Activated naive CD4-positive, alpha-beta T cell (primary cell): ENCODE results near the gene DERL2.

Experiments
- DNase-seq, 4 experiments: peaks; one replicate each; lab custom pipeline; 2025; lab: John Stamatoyannopoulos, UW

The DERL2 gene

DNA sequence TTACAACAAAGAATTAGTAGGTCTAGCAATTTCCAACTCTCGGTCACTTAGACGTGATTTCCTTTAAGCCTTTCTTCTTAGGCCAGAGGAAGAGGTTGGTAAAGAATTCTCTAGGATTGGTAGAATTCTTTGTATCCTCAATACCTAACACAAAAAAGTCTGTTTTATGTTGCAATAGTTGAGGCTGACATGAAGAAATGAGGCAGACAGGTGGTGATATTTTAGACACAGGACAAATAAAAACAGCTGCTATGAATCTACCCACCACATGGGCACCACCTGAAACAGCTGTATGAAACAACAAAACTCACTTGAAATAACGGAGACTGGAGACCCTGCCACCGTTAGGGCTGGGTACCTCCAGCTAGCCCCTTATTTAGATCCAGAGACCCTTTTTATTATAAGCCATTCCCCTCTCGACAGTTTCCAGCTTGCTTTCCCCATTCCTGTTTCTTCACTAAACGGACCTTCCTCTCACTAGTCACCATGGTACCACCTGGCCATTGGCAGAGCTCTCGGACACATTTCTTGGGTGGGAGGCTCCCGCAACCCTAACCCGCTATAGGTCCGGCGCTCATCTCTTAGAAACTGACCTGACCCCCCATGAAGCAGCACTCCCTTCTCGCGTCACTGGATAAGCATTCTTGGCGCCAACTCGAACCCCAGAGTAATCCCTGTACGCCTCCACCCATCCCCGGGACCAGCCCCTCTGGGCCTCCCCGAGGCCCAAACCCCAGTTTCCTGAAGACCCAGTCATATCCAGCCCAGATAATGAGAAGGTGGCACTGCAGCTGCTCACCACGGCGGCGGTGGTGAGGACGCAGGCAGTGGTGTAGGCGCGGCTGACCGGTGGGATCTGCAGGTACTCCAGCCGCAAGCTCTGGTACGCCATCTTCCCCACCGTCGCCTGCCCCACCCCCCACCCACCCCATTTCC, at the start of gene DERL2:
TSS of gene DERL2 (minus strand) at position 909 of the 936 bp plus-strand sequence. CDS start at position 892, 17 bp downstream.
- DNase-seq, result no peak

DNA sequence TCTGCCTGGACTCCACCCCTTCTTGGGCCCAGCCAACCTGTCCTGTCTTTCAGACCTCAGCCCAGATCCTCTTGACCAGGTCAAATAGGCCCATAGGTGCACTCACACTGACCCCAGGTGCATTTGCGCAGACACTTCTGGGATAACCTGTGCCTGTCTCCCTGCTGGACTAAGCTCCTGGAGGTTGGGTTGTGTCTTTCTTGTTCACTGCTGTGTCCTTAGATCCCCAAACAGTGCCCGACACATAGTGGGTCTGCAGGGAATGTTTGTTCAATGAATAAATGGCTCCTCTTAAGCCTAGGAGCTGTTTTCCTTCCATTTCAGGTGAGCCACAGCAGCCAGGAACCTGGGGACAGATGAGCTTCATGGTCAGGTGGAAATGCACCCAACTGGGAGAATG, 49.5 kb upstream of the DERL2 start:
- DNase-seq, result no peak

DNA sequence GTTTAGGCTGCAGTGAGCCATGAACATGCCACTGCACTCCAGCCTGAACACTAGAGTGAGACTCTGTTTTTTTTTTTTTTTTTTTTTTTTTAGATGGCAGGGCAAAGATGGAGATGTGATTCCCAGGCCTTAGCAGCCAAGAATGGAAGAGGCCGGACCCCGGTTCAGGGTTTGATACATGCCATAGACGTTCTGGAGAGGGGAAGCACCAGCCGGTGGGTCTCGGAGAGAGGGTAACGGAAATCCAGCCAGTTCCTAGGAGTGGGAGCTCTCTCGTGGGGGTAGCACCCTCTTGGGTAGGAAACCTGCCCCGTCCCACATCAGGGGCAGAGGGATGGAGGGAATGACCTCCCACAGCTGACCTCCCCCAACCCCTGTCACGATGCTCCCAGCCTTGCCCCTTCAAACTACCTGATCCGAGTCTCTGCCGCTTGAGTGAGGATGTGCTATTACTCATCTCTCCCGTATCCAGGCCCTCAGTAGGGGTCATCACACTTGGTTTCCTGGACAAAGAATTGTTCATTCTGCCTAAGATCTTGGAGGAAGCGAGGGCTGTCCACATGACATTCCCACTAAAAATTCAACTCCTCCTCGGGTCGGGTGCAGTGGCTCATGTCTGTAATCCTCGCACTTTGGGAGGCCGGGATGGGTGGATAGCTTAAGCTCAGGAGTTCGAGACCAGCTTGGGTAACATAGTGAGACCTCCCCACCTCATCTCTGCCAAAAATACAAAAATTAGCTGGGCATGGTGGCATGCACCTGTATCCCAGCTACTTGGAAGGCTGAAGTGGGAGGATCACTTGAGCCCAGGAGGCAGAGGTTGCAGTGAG, 47.7 kb upstream of the DERL2 start:
- DNase-seq, result no peak

DNA sequence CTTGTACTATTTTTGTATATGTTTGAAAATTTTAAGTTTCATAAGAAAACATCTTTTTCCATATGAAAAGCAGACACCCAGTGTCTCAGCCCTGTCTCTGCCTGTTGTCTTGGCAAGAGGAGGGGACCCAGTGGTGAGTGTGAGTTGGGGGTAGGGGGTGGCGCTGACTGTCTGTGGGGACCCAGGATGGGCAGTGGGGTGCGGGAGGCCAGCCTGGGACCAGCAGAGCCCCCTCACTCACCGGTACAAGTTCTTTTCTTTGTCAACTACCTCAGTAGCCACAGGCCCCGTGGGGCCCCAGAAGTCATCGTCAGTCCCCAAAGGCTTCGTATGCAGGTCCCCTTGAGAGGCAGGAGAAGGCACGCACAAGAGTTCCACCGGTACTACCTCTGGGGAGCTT, 46.6 kb upstream of the DERL2 start:
- no peak for DNase-seq

DNA sequence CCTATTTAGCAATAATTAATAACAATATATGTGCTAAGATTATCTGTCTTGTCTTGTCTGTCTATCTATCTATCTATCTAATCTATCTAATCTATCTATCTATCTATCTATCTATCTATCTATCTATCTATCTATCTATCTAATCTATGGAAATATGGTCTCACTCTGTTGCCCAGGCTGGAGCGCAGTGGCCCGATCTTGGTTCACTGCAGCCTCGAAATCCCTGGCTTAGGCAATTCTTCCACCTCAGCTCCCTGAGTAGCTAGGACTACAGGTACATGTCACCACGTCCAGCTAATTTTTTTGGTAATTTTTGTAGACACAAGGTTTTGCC, 45.1 kb upstream of the DERL2 start:
- DNase-seq, result no peak

DNA sequence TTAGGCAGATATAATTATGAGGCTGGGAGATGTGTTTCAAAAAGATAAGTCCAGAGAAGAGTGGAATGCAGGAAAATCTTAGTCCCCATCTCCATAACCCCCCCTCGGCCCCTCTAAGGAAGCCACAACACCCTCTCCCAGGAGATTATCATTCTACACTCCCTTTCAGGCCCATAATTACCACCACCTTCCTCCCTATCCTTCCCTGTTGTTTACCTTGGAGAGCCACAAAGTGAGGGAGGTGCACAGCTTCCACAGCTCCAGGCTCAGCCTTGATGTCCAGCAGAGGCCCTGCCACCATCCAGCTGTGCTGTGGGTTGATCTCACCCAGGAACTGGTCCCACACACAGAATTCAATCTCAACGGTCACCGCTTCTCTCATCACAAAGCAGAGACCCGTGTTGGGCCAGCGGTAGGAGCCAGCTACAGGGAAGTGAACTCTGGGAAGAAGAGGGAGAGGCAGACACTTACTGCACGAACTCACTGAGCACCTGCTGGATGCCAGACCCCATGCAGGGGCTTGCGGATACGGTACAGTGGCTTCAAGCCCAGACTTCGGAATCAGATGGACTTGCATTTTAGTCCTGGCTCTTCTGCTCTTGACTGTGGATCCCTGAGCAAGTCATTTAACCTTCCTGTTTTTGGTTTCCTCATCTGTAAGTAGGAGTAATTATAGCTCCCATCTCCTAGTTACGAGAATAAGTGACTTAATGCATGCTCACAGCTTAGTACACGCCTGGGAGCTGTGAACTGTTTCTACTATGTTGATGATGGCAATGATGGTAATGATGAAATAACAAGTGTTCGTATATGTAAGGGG, 44.5 kb upstream of the DERL2 start:
- DNase-seq, result no peak

DNA sequence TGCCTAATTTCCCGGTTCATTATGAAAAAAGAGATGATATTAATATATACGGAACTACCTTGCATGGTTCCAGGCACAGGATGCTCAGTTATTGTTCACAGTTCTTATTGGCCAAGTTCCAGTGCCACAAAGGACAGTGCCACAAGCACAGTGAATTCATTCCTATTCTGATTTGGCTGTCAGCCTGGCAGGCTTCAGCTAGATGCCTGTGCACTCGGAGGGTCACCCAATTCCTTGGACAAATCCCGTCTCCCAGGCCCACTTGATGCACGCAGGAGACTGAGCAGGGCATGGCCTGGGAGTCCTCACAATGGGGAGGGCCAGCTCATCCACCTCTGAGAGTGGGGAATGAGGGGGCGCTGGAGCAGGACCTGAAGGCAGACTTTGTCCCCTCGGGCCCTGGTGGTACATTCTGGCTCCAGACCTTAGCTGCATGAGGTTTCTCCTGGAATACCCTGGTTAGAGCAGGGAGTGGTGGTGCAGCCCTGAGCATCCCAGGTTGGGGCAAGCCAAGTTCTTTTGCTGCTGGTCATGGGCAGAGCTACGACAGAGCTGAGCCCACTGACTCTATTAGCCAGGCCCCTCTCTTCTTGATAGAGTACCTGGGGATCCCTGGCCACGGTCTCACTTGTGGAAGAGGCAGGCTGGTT, 41.7 kb upstream of the DERL2 start:
- no peak for DNase-seq

DNA sequence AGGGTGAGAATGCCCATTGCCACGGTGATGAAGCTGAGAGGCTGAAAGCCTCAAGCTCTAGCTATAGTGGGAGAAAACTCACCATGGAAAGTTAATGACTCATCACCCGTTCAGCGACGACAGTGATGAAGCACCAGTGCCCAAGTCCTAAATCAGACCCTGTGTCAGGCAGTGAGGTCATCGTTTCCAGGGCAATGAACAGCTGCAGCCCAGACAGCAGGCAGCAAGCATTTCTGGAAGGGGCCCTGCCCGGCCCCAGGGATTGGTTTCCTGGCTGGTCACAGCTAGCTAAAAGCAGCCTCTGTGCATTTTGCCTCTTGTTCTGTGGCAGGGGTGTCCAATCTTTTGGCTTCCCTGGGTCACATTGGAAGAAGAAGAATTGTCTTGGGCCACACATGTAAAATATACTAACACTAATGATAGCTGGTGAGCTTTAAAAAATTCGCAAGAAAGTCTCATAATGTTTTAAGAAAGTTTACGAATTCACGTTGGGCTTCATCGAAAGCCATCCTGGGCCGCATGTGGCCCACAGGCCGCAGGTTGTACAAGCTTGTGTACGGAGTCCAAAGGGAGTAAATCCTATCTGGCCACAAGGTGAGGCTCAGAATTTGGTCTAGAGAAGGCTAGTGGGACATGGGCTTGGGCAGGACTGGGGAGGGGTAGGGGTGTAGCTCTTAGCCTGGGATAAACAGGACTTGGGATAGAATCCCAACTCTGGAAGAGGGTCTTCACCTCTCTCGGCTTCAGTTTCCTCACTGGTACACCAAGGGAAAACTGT, 41.0 kb upstream of the DERL2 start:
- no peak for DNase-seq

DNA sequence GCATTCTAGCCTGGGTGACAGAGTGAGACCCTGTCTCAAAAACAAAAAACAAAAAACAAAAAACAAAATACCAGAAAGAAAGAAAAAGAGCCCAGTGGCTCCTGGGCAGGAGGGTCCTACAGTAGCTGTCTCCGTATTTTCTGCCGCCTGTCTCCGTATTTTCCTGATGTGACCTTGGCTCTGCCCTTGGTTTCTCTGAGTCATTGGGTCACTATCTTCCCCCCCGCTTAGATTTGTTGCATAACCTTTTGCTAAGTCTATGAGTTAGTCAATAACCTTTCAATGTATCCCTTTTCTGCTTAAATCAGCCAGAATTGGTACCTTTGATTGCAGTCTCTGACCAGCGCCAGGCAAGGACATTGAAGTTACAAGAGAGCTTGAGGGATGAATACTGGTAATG, 37.3 kb upstream of the DERL2 start:
- DNase-seq, result no peak

DNA sequence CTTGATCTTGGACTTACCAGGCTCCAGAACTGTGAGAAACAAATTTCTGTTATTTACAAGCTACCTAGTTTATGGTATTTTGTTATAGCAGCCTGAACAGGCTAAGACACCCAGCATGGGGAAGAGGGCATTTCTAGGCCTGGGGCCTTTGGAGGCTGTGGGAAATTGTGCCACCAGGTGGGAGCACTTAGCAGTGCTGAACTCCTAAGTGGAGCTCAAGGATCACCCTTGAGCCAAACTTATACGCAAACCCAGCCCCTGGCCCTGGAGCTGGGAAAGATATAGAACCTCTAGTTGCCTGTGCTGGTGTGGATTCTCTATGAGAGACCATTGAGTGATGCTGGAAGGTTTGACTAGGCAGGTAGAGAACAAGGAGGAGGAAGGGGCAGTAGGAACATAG, 36.5 kb upstream of the DERL2 start:
- no peak for DNase-seq

DNA sequence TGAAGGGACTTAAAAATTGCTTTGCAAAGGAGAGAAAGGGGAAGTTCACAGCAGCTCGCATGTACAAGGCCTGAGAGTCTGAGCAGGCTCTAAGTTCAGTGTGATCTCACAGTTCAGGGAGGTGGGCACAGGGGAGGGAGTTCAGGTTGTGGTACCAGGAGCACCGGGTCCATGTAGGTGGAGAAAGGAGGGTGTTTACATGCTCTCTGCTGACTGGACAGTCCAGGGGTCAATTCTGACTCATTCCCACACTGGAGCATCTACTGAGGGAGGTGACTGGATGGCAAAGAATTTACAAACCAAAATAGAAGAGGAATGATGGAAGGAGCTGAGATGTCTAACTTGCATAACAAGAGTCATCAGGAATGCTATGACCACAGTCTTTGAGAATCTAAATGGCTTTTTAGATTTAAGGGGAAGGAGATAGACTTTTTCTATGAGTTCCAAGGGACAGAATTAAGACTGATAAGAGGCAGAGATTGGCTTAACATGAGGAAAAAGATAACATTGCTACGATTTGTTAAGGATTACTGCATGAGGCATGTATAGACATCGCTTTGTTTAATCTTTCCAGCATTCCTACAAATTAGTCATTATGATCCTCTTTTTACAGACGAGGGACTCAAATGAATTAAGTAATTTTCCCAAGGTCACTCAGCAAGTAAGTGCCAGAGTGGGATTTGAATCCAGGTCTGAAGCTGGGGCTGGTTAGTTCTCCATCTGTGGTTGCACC, 30.2 kb upstream of the DERL2 start:
- DNase-seq, result no peak

DNA sequence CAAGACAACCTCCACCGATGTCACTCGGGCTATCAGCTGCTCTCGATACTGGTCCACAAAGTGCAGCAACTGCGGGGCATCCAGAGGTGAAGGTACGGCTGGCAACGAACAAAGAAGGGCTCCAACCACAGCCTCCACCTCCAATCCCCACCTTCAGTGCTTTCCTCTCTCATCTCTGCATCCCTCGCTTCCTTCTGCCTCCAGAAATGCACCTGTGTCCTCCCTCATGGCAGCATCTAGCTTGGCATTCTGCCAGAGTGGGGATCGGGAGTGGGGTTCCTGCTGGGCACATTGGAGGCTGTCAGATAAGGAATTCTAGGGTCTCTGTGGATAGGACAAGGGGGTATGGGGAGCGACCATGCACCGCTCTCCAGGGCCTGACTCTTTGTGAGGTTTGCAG, 29.0 kb upstream of the DERL2 start:
- no peak for DNase-seq

DNA sequence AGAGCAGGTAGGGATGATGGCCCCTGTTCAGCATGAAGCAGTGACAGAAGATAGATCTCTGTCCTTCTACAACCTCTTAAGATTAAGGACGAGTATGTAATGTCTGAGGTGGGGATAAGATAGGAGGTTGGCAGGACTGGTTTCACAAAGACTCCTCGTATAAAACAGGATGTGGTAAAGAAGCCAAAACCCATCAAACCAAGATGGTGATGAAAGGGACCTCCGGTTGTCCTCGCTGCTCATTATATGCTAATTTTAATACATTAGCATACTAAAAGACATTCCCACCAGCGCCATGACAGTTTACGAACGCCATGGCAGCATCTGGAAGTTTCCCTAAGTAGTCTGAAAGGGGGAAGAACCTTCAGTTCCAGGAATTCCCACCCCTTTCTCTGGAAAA, 27.6 kb upstream of the DERL2 start:
- no peak for DNase-seq

DNA sequence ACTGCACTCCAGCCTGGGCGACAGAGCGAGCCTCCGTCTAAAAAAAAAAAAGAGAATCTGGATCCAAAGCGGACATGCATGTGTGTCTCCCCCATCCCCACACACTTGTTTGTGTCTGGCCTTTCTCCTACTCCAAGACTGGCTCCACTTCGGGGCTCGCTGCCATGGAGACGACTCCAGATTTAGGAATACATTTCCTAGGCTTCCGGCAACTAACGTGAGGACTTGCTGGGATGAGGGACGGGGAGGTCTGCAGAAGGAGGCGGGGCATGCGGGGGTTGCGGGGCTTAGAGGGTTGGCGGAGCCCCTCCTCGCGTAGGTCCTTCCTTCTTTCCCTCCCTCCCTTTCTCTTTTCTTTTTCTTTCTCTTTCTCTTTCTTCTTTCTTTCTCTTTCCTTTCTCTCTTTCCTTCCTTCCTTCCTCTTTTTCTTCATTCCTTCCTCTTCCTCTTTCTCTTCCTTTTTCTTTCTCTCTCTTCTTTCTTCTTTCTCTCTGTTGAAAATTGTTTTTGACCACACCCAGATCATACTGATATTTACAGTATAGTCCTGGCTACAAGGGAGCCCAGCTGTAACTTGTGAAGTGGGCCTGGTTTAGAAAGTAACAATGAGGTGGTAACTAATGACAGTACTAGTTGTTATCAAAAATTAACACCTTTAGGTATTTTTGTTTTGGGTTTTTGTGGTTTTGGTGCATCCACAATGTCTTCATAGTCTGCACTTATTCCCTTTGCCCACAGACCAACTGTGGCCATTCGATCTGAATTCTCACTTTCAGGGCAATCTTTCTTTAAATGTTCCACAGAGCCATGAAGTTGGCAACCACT, 25.6 kb upstream of the DERL2 start:
- DNase-seq, result no peak

DNA sequence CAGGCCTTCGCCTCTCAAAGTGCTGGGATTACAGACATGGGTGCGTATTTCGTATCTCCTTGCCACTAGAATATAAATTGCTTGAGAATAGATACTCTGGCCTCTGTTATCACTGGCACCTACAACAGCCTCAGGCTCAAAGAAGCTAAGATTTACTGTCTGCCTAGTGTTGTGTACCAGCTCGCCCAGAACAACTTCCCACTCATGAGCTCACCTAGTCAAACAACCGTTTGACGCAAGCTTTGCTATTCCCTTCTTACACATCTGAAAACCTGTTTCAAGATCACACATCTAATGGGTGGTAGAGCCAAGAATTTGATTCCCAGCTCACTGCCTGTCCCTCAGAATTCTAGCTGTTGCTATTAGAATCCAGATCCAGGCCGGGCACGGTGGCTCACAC, 24.8 kb upstream of the DERL2 start:
- no peak for DNase-seq

DNA sequence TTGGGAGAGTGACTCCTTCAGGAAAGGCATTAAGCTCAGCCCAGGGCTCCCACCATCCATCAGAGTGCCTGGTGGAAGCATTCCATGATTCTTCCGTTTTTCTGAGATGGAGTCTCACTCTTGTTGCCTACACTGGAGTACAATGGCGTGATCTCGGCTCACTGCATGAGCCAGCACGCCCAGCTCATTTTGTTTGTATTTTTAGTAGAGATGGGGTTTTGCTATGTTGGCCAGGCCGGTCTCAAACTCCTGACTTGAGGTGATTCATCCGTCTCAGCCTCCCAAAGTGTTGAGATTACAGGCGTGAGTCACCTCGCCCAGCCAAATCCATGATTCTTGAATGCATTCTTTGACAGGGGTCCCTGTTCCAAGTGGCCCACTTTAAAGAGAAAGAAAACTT, 23.5 kb upstream of the DERL2 start:
- DNase-seq, result no peak

DNA sequence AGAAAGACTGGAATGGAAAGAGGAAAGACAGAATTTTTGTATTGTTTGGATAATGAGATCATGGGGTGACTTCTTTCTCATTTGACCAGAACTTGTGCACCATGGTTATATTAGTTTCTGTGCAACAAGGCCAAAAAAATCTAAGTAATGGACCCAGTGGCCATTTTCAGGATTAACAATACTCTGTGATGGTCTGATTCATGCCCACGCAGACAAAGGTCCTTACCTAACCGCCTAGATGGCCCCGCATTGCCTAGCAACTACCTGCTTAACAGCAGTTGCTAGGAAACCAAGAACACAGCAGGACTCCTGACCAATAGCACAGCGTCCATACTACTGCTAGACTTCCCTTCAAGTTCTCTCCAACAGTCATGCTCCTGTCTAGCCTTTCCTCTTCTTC, 22.8 kb upstream of the DERL2 start:
- DNase-seq, result no peak

DNA sequence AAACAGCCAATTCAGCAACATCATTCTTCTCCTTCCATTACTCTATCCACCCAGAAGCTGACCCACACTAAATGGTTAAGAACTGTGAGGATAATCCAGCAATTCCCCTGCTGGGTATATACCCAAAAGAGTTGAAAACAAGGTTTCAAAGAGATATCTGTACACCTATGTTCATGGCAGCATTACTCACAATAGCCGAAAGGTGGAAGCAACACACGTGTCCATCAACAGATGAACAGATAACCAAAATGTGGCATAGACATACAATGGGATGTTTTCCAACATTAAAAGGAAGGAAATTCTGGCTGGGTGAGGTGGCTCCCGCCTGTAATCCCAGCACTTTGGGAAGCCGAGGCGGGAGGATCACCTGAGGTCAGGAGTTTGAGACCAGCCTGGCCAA, 20.3 kb upstream of the DERL2 start:
- no peak for DNase-seq

DNA sequence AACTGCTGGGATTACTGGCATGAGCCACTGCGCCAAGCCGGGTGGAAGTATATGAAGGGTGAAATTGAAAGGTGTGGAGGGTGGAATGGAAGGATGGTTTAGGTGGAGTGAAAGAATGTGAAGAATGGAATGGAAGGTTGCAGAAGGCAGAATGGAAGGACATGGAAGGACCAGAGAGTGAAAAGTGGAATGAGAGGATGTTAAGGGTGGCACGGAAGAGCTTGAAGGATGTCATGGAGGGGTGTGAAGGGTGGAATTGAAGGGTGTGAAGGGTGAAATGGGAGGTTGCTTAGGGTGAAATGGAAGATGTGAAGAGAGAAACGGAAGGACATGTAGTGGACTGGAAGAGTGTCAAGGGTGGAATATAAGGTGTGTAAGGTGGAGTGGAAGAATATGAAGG, 16.6 kb upstream of the DERL2 start:
- no peak for DNase-seq

DNA sequence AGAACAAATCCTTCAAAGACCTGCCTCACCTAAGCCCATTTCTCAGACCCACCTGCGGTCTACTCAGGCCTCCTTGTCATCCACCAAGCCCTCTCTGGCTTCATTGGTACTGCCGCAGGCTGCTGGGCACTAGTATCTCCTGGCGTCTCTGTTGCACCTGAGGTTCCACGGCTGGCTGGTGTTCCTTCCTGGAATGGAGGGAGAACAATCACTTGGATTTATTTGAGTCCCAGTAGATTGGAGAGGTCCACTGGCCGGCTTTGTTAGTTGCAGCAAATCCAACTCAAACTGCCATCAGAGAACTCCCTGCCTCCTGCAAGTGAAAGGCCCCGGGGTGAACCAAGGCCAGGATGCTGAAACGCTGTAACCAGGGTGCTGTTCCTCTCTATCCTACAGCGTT, 15.7 kb upstream of the DERL2 start:
- DNase-seq, result no peak
